ENCODE measurements around the gene GLT1D1. TPM values are rescaled to one million over a fixed set of nuclear protein-coding genes. Genes with fewer than 3 reads are reported as not detected.

The GLT1D1 gene
- total and polyA plus RNA-seq, 12 donors = 0.07 to 0.50 (median 0.33) TPM; not detected in 4

DNA sequence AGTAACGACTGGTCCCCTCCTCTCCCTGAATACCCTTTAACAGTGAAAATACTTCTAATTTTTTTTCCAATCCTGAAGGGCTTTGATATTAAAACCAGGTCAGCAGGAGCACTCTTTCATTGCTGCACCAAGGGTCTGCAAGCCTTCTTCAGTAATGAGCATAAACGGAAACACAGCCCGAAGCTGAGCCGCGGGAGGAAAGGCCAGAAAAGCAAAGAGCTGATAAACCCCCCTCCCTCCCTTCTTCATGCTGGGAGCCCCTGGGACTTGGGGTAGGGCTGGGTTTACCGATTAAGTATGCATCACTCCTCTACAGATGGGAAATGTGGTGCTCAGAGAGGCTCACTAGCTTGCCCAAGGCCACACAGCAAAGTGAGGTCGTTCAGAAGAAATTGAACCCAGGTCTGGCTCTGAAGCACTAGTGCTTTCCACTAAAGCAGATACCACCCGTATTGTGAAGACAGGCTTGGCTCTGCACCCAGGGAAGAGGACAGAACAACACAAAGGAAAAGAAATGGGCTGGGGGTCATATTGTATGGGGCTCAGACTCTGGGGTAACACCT lies 128.8 kb downstream of the GLT1D1 start:
- H3K36me3 ChIP-seq (replicated peaks in 1 of 2) = no peaks in the 10 kb centered on the region
- 19 to 37% (median 29%) methylated on average over 8 of the region's 8 CpGs for WGBS, 4 donors
- TF ChIP-seq, protein P1, sequence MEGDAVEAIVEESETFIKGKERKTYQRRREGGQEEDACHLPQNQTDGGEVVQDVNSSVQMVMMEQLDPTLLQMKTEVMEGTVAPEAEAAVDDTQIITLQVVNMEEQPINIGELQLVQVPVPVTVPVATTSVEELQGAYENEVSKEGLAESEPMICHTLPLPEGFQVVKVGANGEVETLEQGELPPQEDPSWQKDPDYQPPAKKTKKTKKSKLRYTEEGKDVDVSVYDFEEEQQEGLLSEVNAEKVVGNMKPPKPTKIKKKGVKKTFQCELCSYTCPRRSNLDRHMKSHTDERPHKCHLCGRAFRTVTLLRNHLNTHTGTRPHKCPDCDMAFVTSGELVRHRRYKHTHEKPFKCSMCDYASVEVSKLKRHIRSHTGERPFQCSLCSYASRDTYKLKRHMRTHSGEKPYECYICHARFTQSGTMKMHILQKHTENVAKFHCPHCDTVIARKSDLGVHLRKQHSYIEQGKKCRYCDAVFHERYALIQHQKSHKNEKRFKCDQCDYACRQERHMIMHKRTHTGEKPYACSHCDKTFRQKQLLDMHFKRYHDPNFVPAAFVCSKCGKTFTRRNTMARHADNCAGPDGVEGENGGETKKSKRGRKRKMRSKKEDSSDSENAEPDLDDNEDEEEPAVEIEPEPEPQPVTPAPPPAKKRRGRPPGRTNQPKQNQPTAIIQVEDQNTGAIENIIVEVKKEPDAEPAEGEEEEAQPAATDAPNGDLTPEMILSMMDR (IDR thresholded peaks at IDR 0.05) = no peak
- TF ChIP-seq POLR2A (IDR thresholded peaks at IDR 0.05) = no peak
- no peaks in the 10 kb centered on the region for H3K9me3 ChIP-seq (replicated peaks in 1 of 3)
- DNase-seq = no peak
- H3K4me1 ChIP-seq (replicated peaks in 1 of 2) = no peaks in the 10 kb centered on the region
- H3K27ac ChIP-seq = no peak overlapping the region
- intact Hi-C loops (cut with DNase I) = no loop called here
- H3K4me3 ChIP-seq = no peak overlapping the region
- peaks cover 12% of the 10 kb centered on the region for H3K27me3 ChIP-seq

DNA sequence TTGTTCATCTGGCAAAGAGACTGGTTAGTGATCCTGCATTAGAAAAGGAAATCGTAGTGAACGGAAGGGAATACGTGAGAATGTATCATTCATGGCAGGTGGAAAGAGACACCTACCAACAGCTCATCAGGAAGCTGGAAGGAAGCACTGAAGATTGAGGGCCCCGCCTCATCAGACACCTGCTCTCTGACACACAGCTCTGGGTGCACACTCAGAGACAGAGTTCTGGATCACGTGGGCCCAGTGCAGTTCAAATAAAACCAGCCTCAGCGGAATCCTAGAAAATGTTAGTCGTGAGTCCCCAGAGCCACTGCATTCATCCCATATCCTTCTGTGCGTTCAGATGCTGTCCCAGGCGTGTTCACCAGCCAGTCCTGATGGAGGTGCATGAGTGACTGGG lies 129.7 kb downstream of the GLT1D1 start:
- Histone ChIP-seq H3K36me3 (replicated peaks in 1 of 2) (no peaks in the 10 kb centered on the region), H3K9me3 (replicated peaks in 1 of 3) (no peaks in the 10 kb centered on the region), H3K4me1 (replicated peaks in 1 of 2) (no peaks in the 10 kb centered on the region), H3K27me3 (peaks cover 7% of the 10 kb centered on the region), H3K27ac (no peak overlapping the region), H3K4me3 (no peak overlapping the region)
- 70 to 78% (median 73%) methylated on average over 9 of the region's 9 CpGs for WGBS, 4 donors
- DNase-seq = no peak
- TF ChIP-seq, protein P1 (IDR thresholded peaks at IDR 0.05) = no peak
- TF ChIP-seq POLR2A (IDR thresholded peaks at IDR 0.05) = no peak
- intact Hi-C loops (cut with DNase I) = no loop called here

DNA sequence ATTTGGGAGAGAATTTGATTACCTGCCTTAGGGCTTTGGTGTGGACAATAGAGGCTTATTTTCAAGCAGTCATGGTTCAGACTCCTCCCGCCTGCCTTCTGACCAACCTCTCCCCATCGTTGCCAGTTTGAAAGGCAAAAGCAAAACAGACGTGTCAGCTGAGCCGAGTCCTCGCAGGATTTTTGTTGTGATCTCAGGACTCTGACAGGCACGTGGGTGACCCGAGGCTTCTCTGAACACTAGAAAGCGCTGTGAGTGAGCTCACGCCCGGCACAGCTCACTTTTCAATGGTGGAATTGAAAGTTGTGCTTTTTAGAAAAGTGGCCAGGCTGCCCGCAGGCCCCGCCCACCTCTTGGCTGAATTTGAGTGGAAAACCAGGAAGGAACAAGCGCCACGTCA lies 130.1 kb downstream of the GLT1D1 start:
- no peak for DNase-seq
- Histone ChIP-seq H3K4me1 (replicated peaks in 1 of 2) (no peaks in the 10 kb centered on the region), H3K27ac (no peak overlapping the region), H3K9me3 (replicated peaks in 1 of 3) (no peaks in the 10 kb centered on the region), H3K36me3 (replicated peaks in 1 of 2) (no peaks in the 10 kb centered on the region), H3K4me3 (no peak overlapping the region), H3K27me3 (peaks cover 3% of the 10 kb centered on the region)
- intact Hi-C loops (cut with DNase I) = no loop called here
- 65 to 74% (median 70%) methylated on average over 9 to 14 of the region's 14 CpGs for WGBS, 4 donors
- TF ChIP-seq, protein P1 (IDR thresholded peaks at IDR 0.05) = no peak
- no peak for TF ChIP-seq POLR2A (IDR thresholded peaks at IDR 0.05)

DNA sequence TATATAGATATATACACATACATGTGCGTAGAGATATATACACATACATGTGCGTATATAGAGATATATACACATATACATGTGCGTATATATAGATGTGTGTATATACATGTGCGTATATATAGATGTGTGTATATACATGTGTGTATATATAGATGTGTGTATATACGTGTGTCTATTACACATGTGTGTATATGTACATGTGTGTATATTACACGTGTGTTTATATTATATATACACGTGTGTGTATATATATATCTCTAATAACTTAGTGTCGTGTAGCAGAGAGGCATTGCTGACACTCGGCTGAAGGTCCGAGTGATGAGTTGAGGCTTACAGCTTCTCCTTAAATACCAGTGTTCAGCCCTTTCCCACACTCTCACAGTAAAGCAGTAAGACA lies 133.7 kb downstream of the GLT1D1 start:
- TF ChIP-seq, protein P1 (IDR thresholded peaks at IDR 0.05) = no peak
- no peak for TF ChIP-seq POLR2A (IDR thresholded peaks at IDR 0.05)
- Histone ChIP-seq H3K4me1 (replicated peaks in 1 of 2) (no peaks in the 10 kb centered on the region), H3K4me3 (no peak overlapping the region), H3K9me3 (replicated peaks in 1 of 3) (no peaks in the 10 kb centered on the region), H3K27ac (no peak overlapping the region), H3K36me3 (replicated peaks in 1 of 2) (no peaks in the 10 kb centered on the region), H3K27me3 (no peaks in the 10 kb centered on the region)
- WGBS, 4 donors = 77 to 83% (median 80%) methylated on average over 10 of the region's 10 CpGs
- intact Hi-C loops (cut with DNase I) = no loop called here
- DNase-seq = no peak

Measured in adrenal gland (tissue), 12 donors.